MCF 10A (cell line): ENCODE measurements around the gene CENPB. TPM values are rescaled to one million over a fixed set of nuclear protein-coding genes. Genes with fewer than 3 reads are reported as not detected.

Source experiments
- BruUV-seq: library from RNA; stranded (reverse); fragments of 400-500 nt; replicated peaks from 2 replicates; lab custom pipeline; 2021; lab: Mats Ljungman, UMichigan
- CTCF ChIA-PET: fragments of 300-600 bp; sonication (Branson Sonifier 250); formaldehyde crosslinking; extraction: SDS; loops from one replicate; lab custom pipeline; 2021; ENCODE audit warnings: antibody characterized with exemption, inconsistent platforms; lab: Yijun Ruan, JAX
- POLR2A ChIA-PET: fragments of 300-600, 350-650 bp; sonication (Branson Sonifier 250); formaldehyde crosslinking; extraction: SDS; loops from one replicate; lab custom pipeline; 2020; ENCODE audit warnings: antibody characterized with exemption, inconsistent platforms; lab: Yijun Ruan, JAX
- DNase-seq: peaks from one replicate; pipeline ENCODE4 v3.0.0-alpha.2; 2018; ENCODE audit not compliant: unreplicated experiment
- H3K27ac Mint-ChIP-seq: one replicate; pipeline ENCODE4 v1.8.0; 2022; ENCODE audit warnings: mild to moderate bottlenecking, low read depth, mixed read lengths; ENCODE audit not compliant: unreplicated experiment
- H3K27me3 Mint-ChIP-seq: one replicate; pipeline ENCODE4 v1.8.0; 2022; ENCODE audit warnings: mixed read lengths; ENCODE audit not compliant: insufficient read depth, unreplicated experiment
- H3K36me3 Mint-ChIP-seq: one replicate; pipeline ENCODE4 v1.8.0; 2022; ENCODE audit warnings: mild to moderate bottlenecking, moderate library complexity, mixed read lengths; ENCODE audit not compliant: insufficient read depth, unreplicated experiment
- H3K4me1 Mint-ChIP-seq: one replicate; pipeline ENCODE4 v1.8.0; 2022; ENCODE audit warnings: mixed read lengths; ENCODE audit not compliant: insufficient read depth, unreplicated experiment
- H3K4me3 Mint-ChIP-seq: one replicate; pipeline ENCODE4 v1.8.0; 2022; ENCODE audit warnings: mild to moderate bottlenecking, moderate library complexity, mixed read lengths; ENCODE audit not compliant: unreplicated experiment
- H3K9me3 Mint-ChIP-seq: one replicate; pipeline ENCODE4 v1.8.0; 2022; ENCODE audit warnings: mixed read lengths; ENCODE audit not compliant: unreplicated experiment
- CTCF ChIP-seq: fragments of 200-600 bp; IDR thresholded peaks from one replicate; pipeline ENCODE4 v1.8.0; 2022; ENCODE audit warnings: antibody characterized with exemption, mild to moderate bottlenecking; ENCODE audit not compliant: unreplicated experiment
- intact Hi-C: fragments of 100-400 bp; cut with micrococcal nuclease; formaldehyde crosslinking; loops from 2 replicates; pipeline ENCODE4 v1.14.1; 2022
- total RNA-seq: library from RNA; stranded (reverse); gene quantifications from 2 replicates; pipeline ENCODE4 v1.2.3, GENCODE V29; 2022

Gene CENPB
- total RNA-seq, 1 experiment from 2014 or later: 54.8 TPM

- DNase-seq: peak; percentile 94
- intact Hi-C loops: no loop called here
- TF ChIP-seq CTCF: peak; percentile 55
- no peaks in the 10 kb centered on the region for H3K27me3 Mint-ChIP-seq
- ChIA-PET POLR2A (interaction anchor here (0.7 to 4.1 kb wide), 8 partner anchors 20 to 208 kb away, joined by 3 to 56 read pairs (median 8); partner anchors contain the start of genes ADISSP, CDC25B and MAVS), CTCF (interaction anchor here (0.5 to 10.7 kb wide), 27 partner anchors 8 to 357 kb away, joined by 3 to 231 read pairs (median 4); partner anchors contain the start of genes ADISSP, CDC25B, CENPB and SPEF1)
- H3K27ac Mint-ChIP-seq: peak overlapping the region; percentile 63
- H3K36me3 Mint-ChIP-seq: peaks cover 8% of the 10 kb centered on the region
- H3K4me1 Mint-ChIP-seq: peaks cover 19% of the 10 kb centered on the region
- no peak overlapping the region for H3K4me3 Mint-ChIP-seq
- BruUV-seq: no TSS peak
- no peaks in the 10 kb centered on the region for H3K9me3 Mint-ChIP-seq
These were observed 31.9 kb upstream of the CENPB start for GRCh38 chr20:3818155-3819151.

GRCh38 chr20:3815703-3816315 lies 29.3 kb upstream of the CENPB start:
- H3K4me3 Mint-ChIP-seq: no peak overlapping the region
- no peak for DNase-seq
- peaks cover 35% of the 10 kb centered on the region for H3K4me1 Mint-ChIP-seq
- CTCF ChIA-PET: interaction anchor here (0.5 to 10.7 kb wide), 3 partner anchors 13 to 381 kb away, joined by 4 to 231 read pairs (median 5); partner anchors contain the start of genes CENPB and SPEF1
- H3K36me3 Mint-ChIP-seq: peaks cover 12% of the 10 kb centered on the region
- TF ChIP-seq CTCF: no peak
- intact Hi-C loops: no loop called here
- POLR2A ChIA-PET: interaction anchor here (0.7 kb wide), 1 partner anchor 30 kb away, joined by 3 read pairs; no protein-coding TSS in a partner anchor
- no peaks in the 10 kb centered on the region for H3K27me3 Mint-ChIP-seq
- no TSS peak for BruUV-seq
- no peaks in the 10 kb centered on the region for H3K9me3 Mint-ChIP-seq
- H3K27ac Mint-ChIP-seq: no peak overlapping the region

GRCh38 chr20:3814928-3815495 lies 28.5 kb upstream of the CENPB start:
- Mint-ChIP-seq H3K36me3 (peaks cover 16% of the 10 kb centered on the region), H3K9me3 (no peaks in the 10 kb centered on the region), H3K27me3 (no peaks in the 10 kb centered on the region), H3K4me3 (no peak overlapping the region), H3K4me1 (peaks cover 35% of the 10 kb centered on the region), H3K27ac (no peak overlapping the region)
- ChIA-PET CTCF (interaction anchor here (0.6 to 10.7 kb wide), 4 partner anchors 15 to 39 kb away, joined by 3 to 231 read pairs (median 9); partner anchors contain the start of genes CENPB and SPEF1), POLR2A (interaction anchor here (1.1 to 1.3 kb wide), 3 partner anchors 30 to 117 kb away, joined by 3 to 5 read pairs (median 4); partner anchors contain the start of gene ADISSP)
- intact Hi-C loops: no loop called here
- TF ChIP-seq CTCF: no peak
- no TSS peak for BruUV-seq
- DNase-seq: no peak
